Gastroesophageal sphincter (tissue), 4 donors: Measurements from ENCODE around the gene ZBTB21. TPM values are rescaled to one million over a fixed set of nuclear protein-coding genes. Genes with fewer than 3 reads are reported as not detected.

ENCODE experiments used
- ATAC-seq: fragments of 150-250 bp; one replicate; pipeline ENCODE4 v1.9.1; 2016; ENCODE audit warnings: mild to moderate bottlenecking, moderate library complexity
- H3K27ac ChIP-seq, 4 donors: fragments of 200-600 bp; sonication (generic) in 3 of 4; 1 replicate in 3 of 4; 2 replicates in 1 of 4; pipeline ENCODE4 v1.5.1; 2016 to 2019
- H3K27me3 ChIP-seq: fragments of 200-600 bp; sonication (generic); one replicate; pipeline ENCODE4 v1.5.1; 2019
- H3K36me3 ChIP-seq, 2 donors: fragments of 200-600 bp; sonication (generic); one replicate each; pipeline ENCODE4 v1.5.1; 2019; ENCODE audit warnings: control low read depth in 1 of 2
- H3K4me1 ChIP-seq, 3 donors: fragments of 200-600 bp; sonication (generic); 1 replicate in 2 of 3; 2 replicates in 1 of 3; pipeline ENCODE4 v1.5.1; 2016 to 2019; ENCODE audit warnings: control low read depth in 2 of 3
- H3K4me3 ChIP-seq, 2 donors: fragments of 200-600 bp; sonication (generic); one replicate each; pipeline ENCODE4 v1.5.1; 2019; ENCODE audit warnings: mild to moderate bottlenecking in 1 of 2, moderate library complexity in 1 of 2
- H3K9me3 ChIP-seq, 3 donors: fragments of 200-600 bp; sonication (generic); one replicate each; pipeline ENCODE4 v1.5.1; 2017 to 2019; ENCODE audit warnings: control low read depth in 2 of 3
- CTCF ChIP-seq, 4 experiments: fragments of 200-600 bp in 2 of 4; fragments of 450-650 bp in 2 of 4; sonication (generic) in 1 of 4; IDR thresholded peaks; one replicate each; pipeline ENCODE4 v1.5.1; 2017 to 2019; ENCODE audit warnings: antibody characterized with exemption in 4 of 4, mild to moderate bottlenecking in 2 of 4, moderate library complexity in 2 of 4
- EP300 ChIP-seq: sonication (generic); formaldehyde crosslinking; IDR thresholded peaks from one replicate; pipeline ENCODE4 v1.6.1; 2017; ENCODE audit warnings: antibody characterized with exemption, mild to moderate bottlenecking
- POLR2A ChIP-seq, 2 donors: fragments of 450-650 bp; IDR thresholded peaks; one replicate each; pipeline ENCODE4 v1.6.1; 2017; ENCODE audit warnings: antibody characterized with exemption in 2 of 2, mild to moderate bottlenecking in 2 of 2, moderate library complexity in 1 of 2
- POLR2AphosphoS5 ChIP-seq: sonication (generic); formaldehyde crosslinking; IDR thresholded peaks from one replicate; pipeline ENCODE4 v1.6.1; 2017; ENCODE audit warnings: antibody characterized with exemption
- WGBS, 2 donors: methylation state at CpG; one replicate each; pipeline ENCODE4 v1.1.5; 2018; ENCODE audit warnings: low coverage in 1 of 2; 5-methylcytosine and 5-hydroxymethylcytosine counted together
- total RNA-seq, 4 donors: library from RNA; depleted of rRNA; stranded (reverse); fragments of >200 nt; gene quantifications; one replicate each; pipeline ENCODE4 v1.1.0, GENCODE V29; 2016

The ZBTB21 gene
- total RNA-seq, 4 donors from 2014 or later = 6.6 to 14.1 (median 9.4) TPM

GRCh38 chr21:42031816-42032215 is 21.7 kb upstream of the ZBTB21 start:
- H3K4me3 ChIP-seq = no peak overlapping the region
- no peak for ATAC-seq
- 58 to 82% methylated on average over 2 to 4 of the region's 4 CpGs for WGBS, 2 donors
- peaks cover 5% of the 10 kb centered on the region for H3K27me3 ChIP-seq
- H3K36me3 ChIP-seq = no peaks in the 10 kb centered on the region
- TF ChIP-seq POLR2AphosphoS5 (no peak), EP300 (no peak), POLR2A (IDR thresholded peaks at IDR 0.05) (no peak), CTCF (IDR thresholded peaks at IDR 0.05) (no peak)
- no peak overlapping the region for H3K27ac ChIP-seq
- H3K9me3 ChIP-seq = no peaks in the 10 kb centered on the region
- no peaks in the 10 kb centered on the region for H3K4me1 ChIP-seq

GRCh38 chr21:42031241-42031640 is 21.1 kb upstream of the ZBTB21 start:
- Histone ChIP-seq H3K27me3 (peaks cover 5% of the 10 kb centered on the region), H3K36me3 (no peaks in the 10 kb centered on the region), H3K4me3 (no peak overlapping the region), H3K4me1 (no peaks in the 10 kb centered on the region), H3K27ac (no peak overlapping the region), H3K9me3 (no peaks in the 10 kb centered on the region)
- ATAC-seq = no peak
- WGBS, 2 donors = 81 to 89% methylated on average over 7 to 9 of the region's 9 CpGs
- TF ChIP-seq EP300 = no peak
- no peak for TF ChIP-seq CTCF (IDR thresholded peaks at IDR 0.05)
- no peak for TF ChIP-seq POLR2A (IDR thresholded peaks at IDR 0.05)
- no peak for TF ChIP-seq POLR2AphosphoS5

GRCh38 chr21:42030311-42030710 is 20.2 kb upstream of the ZBTB21 start:
- Histone ChIP-seq H3K4me1 (no peaks in the 10 kb centered on the region), H3K27me3 (peaks cover 10% of the 10 kb centered on the region), H3K27ac (no peak overlapping the region), H3K36me3 (no peaks in the 10 kb centered on the region), H3K4me3 (no peak overlapping the region), H3K9me3 (no peaks in the 10 kb centered on the region)
- 68 to 88% methylated on average over 3 to 4 of the region's 4 CpGs for WGBS, 2 donors
- TF ChIP-seq POLR2A (IDR thresholded peaks at IDR 0.05) = no peak
- no peak for TF ChIP-seq POLR2AphosphoS5
- TF ChIP-seq EP300 = no peak
- TF ChIP-seq CTCF (IDR thresholded peaks at IDR 0.05) = no peak
- no peak for ATAC-seq

GRCh38 chr21:42028766-42029425 is 18.7 kb upstream of the ZBTB21 start:
- H3K27me3 ChIP-seq = peaks cover 10% of the 10 kb centered on the region
- H3K9me3 ChIP-seq = no peaks in the 10 kb centered on the region
- no peak overlapping the region for H3K4me3 ChIP-seq
- H3K36me3 ChIP-seq = no peaks in the 10 kb centered on the region
- H3K27ac ChIP-seq = no peak overlapping the region
- no peaks in the 10 kb centered on the region for H3K4me1 ChIP-seq
- no peak for ATAC-seq
- 80 to 86% methylated on average over 3 to 4 of the region's 9 CpGs for WGBS, 2 donors
- TF ChIP-seq CTCF (IDR thresholded peaks at IDR 0.05) = no peak
- TF ChIP-seq POLR2A (IDR thresholded peaks at IDR 0.05) = no peak
- no peak for TF ChIP-seq POLR2AphosphoS5
- no peak for TF ChIP-seq EP300
